Stimulated activated naive CD8-positive, alpha-beta T cell treated with anti-CD3 and anti-CD28 coated beads, Interleukin-15, Interleukin-2, amounts not matched to agents 100 ng/mL and 50 ng/mL, for 24 hours (primary cell): ENCODE data around the gene SQSTM1.

Source experiments
- H3K27ac Mint-ChIP-seq: one replicate; pipeline ENCODE4 v1.8.0; 2021; ENCODE audit warnings: mild to moderate bottlenecking, mixed read lengths
- H3K27me3 Mint-ChIP-seq: one replicate; pipeline ENCODE4 v1.8.0; 2021; ENCODE audit warnings: mixed read lengths
- H3K36me3 Mint-ChIP-seq: one replicate; pipeline ENCODE4 v1.8.0; 2021; ENCODE audit warnings: low read depth, mixed read lengths
- H3K4me1 Mint-ChIP-seq: one replicate; pipeline ENCODE4 v1.8.0; 2021; ENCODE audit warnings: low read depth, mixed read lengths
- H3K4me3 Mint-ChIP-seq: one replicate; pipeline ENCODE4 v1.8.0; 2021; ENCODE audit warnings: mild to moderate bottlenecking, mixed read lengths
- H3K9me3 Mint-ChIP-seq: one replicate; pipeline ENCODE4 v1.8.0; 2021; ENCODE audit warnings: mixed read lengths

SQSTM1 gene

DNA sequence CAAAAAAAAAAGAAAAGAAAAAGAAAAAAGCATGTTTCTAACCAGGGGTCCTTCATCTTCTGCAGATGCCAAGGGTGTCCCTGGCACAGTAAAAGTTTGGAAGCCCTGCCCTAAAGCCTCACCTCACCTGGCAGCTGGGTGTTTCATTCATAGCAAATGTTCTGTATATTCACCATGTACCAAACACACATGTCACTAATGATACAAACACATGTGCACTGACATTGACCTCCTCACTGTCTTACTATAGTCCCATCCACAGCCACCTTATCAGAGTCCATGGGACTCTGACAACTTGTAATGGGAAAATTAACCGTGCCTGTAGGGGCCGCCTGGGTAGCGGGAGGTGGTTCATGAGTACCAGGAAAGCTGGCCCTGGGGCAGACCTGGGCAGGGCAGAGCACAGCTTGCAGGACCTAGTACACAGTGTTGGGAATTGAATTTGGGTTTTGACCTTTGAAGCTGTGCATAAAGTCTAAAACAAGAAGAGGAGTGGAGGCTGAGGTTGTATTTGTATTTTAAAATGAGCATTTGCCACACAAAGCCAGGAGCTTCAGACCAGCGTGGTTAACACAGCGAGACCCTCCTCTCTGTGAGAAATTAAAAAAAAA, 7.6 kb upstream of the SQSTM1 start:
- H3K4me1 Mint-ChIP-seq = peaks cover 10% of the 10 kb centered on the region
- no peak overlapping the region for H3K27ac Mint-ChIP-seq
- H3K36me3 Mint-ChIP-seq = peaks cover 15% of the 10 kb centered on the region

DNA sequence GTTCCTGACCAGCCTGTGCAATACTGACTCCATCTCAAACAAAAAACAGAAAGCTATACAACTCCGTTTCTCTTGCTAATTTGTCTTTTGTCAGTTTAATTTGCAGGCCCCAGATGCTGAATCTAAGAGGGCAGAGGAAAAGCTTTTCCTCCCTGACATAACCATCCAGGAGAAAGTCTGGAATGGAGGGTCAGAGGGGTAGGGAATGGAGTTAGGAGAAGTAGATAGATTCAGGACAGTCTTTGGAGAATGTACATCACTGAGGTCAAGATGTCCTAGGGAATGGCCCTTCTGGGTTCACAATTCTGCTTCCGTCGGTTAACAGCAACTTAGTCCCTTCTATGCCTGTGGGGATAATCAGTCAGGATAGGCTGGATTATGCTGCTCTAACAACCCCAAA, 6.6 kb upstream of the SQSTM1 start:
- Mint-ChIP-seq H3K27me3 (no peaks in the 10 kb centered on the region), H3K4me3 (no peak overlapping the region), H3K36me3 (peaks cover 15% of the 10 kb centered on the region), H3K9me3 (no peaks in the 10 kb centered on the region), H3K27ac (no peak overlapping the region), H3K4me1 (peaks cover 17% of the 10 kb centered on the region)

More for the DNA sequence above, 7.6 kb upstream of the SQSTM1 start:
- Mint-ChIP-seq H3K9me3 (no peaks in the 10 kb centered on the region), H3K4me3 (no peak overlapping the region), H3K27me3 (no peaks in the 10 kb centered on the region)

DNA sequence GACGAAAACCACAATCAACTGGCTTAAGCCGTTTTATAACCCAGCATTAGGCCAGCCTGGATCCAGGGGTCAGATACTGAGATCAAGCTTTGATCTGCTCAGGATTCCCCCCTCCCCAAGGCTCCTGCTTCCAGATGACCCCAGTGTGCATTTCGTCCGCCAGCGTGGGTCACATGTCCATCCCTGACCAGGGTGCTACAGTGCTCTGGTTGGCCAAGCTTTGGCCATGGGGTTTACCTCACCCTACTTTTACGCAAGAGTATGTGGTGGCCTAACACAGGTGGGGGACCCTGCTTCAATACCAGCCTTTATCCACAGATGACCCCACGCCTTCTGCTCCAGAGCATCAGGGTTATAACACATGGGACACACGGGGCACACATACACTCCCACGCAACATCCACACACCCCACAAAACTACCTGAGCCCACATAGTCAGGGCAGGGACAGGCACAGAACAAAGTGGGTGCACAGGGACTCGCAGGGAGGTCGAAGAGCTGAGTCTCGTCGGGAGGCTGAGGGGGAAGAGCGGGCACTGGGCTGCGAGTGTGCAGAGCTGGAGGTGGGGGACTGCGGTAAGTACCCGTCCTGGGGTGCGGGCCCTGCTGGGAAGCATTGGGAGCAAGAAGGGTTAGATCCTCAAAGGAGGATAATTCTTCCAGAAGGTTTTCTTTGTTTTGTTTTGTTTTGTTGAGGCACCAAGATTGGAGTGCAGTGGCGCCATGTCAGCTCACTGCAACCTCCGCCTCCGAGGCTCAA, 5.0 kb upstream of the SQSTM1 start:
- Mint-ChIP-seq H3K27ac (no peak overlapping the region), H3K4me1 (peaks cover 29% of the 10 kb centered on the region), H3K36me3 (peaks cover 15% of the 10 kb centered on the region), H3K4me3 (peak overlapping the region; percentile 44), H3K9me3 (no peaks in the 10 kb centered on the region), H3K27me3 (no peaks in the 10 kb centered on the region)

DNA sequence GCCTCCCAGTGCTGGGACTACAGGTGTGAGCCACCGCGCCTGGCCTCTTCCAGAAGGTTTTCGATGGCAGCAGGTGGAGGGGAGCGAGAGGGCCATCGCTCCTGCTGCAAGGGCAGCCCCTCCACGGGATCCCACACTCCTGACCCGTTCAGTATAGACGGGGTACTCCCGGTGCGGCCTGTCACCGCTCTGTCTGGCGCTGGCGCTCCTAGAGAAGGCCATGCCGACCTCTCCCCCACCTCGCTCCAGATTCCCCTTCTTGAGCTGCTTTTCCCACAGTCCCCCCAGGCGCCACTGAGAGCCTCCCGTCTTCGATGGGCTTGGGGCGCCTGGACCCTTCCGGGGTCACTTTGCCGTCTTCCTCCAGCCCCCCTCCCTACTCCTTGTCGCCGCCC, 4.3 kb upstream of the SQSTM1 start:
- H3K36me3 Mint-ChIP-seq = peaks cover 15% of the 10 kb centered on the region
- no peak overlapping the region for H3K27ac Mint-ChIP-seq
- H3K27me3 Mint-ChIP-seq = no peaks in the 10 kb centered on the region
- no peak overlapping the region for H3K4me3 Mint-ChIP-seq
- peaks cover 29% of the 10 kb centered on the region for H3K4me1 Mint-ChIP-seq
- H3K9me3 Mint-ChIP-seq = no peaks in the 10 kb centered on the region

DNA sequence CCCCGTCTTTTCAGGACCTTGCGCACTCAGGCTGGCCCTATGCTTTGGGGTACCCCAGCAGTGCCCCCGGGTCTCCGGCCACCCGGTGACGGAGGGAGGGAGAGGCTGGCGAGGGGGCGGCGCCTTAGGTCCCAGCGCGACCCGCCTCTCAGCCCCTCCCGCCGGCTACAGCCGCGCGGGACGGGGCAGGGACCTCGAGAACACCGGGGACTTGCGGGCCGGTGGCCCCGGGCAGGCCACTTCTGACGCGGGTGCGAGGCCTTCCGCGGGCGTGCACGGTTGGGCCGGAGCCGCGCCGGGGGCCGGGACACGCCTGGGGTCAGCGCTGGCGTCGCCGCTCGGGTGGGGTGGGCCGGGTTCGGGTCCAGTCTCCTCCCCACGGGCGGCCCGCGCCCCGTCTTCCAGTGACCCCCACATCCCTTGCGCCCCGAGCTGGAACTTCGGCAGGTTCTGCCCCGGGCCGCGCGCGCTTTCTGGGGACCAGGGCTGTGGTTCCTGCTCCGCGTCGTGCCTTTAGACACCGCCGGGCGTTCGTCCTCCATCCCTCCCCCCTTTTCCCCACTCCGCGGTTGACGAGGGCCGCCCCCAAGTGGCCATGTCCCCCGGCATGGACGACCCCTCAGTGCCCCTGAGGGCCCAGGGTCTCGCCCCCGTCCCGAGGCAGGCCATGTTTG, 3.8 kb upstream of the SQSTM1 start:
- Mint-ChIP-seq H3K27ac (no peak overlapping the region), H3K4me1 (peaks cover 34% of the 10 kb centered on the region), H3K9me3 (no peaks in the 10 kb centered on the region), H3K4me3 (no peak overlapping the region), H3K27me3 (no peaks in the 10 kb centered on the region), H3K36me3 (peaks cover 15% of the 10 kb centered on the region)

DNA sequence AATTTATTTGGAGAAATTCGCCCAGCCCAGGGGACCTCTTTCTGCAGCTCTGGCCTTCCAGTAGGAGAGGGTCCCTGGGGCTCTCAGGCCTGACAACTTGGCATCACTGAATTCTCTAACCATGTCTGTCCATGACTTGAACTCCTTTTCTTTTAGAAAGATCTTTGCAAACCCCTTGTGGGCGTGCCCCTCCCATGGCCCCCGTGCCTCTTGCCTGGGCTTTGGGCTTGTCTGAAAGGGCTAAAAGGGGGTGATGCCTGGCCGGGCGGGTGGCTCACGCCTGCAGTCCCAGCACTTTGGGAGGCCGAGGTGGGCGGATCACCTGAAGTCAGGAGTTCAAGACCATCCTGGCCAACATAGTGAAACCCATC, 3.2 kb upstream of the SQSTM1 start:
- Mint-ChIP-seq H3K27ac (no peak overlapping the region), H3K36me3 (peaks cover 15% of the 10 kb centered on the region), H3K27me3 (no peaks in the 10 kb centered on the region), H3K4me3 (no peak overlapping the region), H3K4me1 (peaks cover 40% of the 10 kb centered on the region), H3K9me3 (no peaks in the 10 kb centered on the region)

DNA sequence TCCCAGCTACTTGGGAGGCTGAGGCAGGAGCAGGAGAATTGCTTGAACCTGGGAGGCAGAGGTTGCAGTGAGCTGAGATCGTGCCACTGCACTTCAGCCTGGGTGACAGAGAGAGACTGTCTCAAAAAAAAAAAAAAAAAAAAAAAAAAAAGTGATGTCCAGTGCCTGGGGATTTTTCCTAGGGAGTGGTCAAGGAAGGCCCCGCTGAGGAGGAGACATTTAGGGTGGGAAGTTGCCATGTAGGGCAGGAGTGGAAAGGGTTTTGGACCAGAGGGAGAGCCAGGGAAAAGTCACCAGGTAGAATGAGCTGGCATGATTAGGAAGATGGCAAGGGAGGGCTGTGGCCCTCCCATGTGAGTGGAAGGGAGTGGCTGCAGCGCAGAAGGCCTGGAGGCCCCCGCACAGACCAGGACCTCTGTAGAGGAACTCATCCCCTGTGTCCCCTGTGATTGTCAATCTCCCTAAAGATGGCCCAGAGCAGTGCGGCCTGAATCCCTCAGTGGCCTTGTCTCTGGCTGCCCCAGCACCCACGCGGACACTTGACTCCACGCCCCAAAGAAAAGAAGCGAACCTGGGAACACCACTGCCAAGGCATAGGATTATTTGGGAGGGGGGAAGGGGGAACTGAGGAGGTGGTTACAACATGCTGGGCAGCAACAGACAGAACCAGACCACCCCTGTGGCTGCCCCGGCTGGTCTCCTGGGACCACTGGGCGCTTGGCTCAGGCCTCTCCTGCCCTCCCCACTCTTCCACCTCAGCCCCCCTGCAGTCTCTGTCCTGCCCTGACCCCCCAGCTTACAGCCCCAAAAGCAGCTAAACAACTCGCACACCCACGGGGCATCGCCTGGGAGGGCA, 2.6 kb upstream of the SQSTM1 start:
- H3K4me3 Mint-ChIP-seq = peak overlapping the region; percentile 71
- peaks cover 46% of the 10 kb centered on the region for H3K4me1 Mint-ChIP-seq

DNA sequence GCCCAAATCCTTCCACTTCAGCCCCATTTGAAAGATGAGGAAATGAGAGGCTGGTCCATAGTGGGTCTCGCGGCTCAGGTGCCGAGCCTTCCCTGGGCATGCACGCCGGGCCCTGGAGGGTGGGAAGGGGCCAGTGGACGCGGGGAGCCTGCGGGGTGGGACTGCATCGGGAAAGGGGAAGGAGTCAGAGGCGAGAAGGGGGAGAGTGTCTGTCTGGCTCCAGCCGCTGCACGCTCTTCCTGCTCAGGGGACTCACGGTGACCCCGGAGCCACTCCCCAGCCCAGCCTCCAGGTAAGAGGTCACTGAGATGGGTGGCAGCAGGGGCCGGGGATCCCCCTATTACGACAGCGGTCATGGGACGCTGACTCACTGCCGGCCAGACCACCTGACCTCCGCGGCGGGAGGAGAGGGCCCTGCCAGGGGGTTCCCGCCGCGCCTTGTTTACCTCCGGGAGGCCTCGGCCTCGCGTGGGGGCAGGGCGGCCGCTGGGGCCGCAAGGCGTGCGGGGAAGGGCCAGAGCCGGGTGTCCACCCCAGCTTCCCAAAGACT, 1.9 kb upstream of the SQSTM1 start:
- Mint-ChIP-seq H3K27ac (peak overlapping the region; percentile 84), H3K9me3 (no peaks in the 10 kb centered on the region), H3K4me1 (peaks cover 51% of the 10 kb centered on the region), H3K36me3 (peaks cover 12% of the 10 kb centered on the region), H3K27me3 (no peaks in the 10 kb centered on the region), H3K4me3 (peak overlapping the region; percentile 71)

More for the DNA sequence above, 2.6 kb upstream of the SQSTM1 start:
- Mint-ChIP-seq H3K27me3 (no peaks in the 10 kb centered on the region), H3K27ac (peak overlapping the region; percentile 84), H3K9me3 (no peaks in the 10 kb centered on the region), H3K36me3 (peaks cover 13% of the 10 kb centered on the region)

DNA sequence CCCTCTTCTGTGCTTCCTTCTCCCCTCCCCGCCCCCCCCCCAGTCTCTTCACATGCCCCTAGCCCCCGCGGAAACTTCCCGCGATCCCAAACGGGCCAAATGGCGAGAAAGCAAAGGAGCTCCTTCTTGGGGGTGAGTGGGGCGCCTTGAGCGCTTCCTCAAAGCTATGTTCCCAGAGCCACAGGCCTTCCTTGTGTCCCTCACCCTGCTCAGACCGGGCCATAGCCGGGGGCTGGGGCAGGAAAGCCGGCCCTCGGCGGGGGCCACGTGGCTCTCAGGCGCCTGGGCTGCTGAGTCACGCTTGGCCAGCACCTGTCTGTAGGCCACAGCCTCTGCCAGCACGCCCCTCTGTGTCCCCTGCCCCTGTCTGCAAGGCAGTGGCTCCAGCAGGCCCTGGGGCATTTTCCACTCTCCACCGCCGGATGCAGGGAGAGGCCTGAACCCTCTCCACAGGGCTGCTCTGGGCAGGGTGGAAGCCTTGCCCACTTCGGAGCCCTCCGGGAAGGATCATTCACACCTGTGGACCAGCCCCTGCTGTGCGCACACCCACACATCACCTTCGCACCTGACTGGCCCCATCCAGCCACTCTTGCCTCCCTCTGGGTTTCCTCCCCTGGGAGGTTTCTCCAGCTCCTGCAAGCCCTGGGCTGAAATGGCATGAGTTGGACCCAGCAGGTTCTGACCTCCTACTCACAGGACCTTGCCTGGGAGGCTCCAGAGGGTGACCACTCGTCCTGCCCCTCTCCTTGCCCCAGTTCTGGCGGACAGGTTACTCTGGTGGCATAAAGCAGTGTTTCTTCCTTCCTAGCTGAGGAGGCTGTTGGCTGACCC, 1.2 kb upstream of the SQSTM1 start:
- Mint-ChIP-seq H3K4me3 (peak overlapping the region; percentile 71), H3K36me3 (peaks cover 10% of the 10 kb centered on the region), H3K27ac (peak overlapping the region; percentile 90), H3K4me1 (peaks cover 53% of the 10 kb centered on the region), H3K9me3 (no peaks in the 10 kb centered on the region), H3K27me3 (no peaks in the 10 kb centered on the region)

DNA sequence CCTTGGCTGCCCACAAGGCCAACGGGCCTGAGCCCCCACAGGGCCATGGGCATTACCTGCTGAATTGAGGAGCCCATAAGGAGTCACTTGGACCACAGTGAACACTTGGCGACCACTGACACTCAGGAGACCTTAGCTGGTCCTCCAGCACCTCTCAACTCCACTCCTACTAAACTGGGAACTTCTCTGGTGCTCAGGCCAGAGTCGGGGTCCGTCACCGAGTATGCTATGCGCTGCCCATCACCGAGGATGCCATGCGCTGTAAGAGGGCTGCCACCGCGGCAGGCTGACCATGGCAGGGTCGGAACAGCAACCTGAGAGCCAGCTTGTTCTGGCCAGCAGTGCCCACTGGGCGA, 600 bp upstream of the SQSTM1 start:
- H3K36me3 Mint-ChIP-seq = peaks cover 16% of the 10 kb centered on the region
- peaks cover 59% of the 10 kb centered on the region for H3K4me1 Mint-ChIP-seq
- H3K9me3 Mint-ChIP-seq = no peaks in the 10 kb centered on the region

DNA sequence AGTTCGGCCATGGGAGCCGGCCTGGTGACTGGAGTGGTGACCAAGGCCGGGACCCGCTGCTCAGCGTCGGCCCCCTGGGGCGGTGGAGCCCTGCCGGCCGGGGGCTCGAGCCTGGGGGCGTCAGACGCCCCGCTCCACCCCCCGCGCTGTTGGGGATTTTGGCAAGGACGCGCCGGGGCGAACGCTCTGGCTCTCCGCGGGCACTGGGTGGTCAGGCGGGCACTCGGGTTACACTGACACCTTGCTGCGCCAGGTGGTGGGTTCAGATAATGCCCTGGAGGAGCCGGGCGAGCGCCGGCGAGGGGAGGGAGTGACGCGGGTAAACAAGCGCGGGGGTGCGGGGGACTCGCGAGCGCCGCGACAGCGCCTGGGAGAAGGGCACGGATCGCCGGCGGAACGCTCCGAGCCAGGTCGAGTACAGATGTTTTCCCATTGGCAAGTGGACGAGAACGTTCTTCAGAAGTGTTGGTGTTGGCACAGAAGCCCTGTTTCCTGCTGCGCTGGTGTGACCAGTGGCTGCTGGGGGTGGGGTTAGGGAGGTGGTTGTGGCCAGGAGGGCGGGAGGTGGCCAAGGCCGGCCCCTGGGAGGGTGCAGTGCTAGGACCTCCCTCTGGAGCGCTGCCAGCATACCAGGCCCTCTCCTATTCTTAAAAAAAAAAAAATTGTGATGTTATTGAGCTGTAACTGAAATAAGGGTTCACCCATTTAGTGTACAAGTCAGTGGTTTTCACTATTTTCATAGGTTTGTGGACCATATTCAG, 773 bp downstream of the SQSTM1 start:
- Mint-ChIP-seq H3K4me1 (peaks cover 61% of the 10 kb centered on the region), H3K27ac (peak overlapping the region; percentile 93), H3K9me3 (no peaks in the 10 kb centered on the region), H3K36me3 (peaks cover 26% of the 10 kb centered on the region), H3K27me3 (no peaks in the 10 kb centered on the region), H3K4me3 (peak overlapping the region; percentile 91)

More for the DNA sequence above, 600 bp upstream of the SQSTM1 start:
- Mint-ChIP-seq H3K4me3 (peak overlapping the region; percentile 71), H3K27ac (peak overlapping the region; percentile 90), H3K27me3 (no peaks in the 10 kb centered on the region)

DNA sequence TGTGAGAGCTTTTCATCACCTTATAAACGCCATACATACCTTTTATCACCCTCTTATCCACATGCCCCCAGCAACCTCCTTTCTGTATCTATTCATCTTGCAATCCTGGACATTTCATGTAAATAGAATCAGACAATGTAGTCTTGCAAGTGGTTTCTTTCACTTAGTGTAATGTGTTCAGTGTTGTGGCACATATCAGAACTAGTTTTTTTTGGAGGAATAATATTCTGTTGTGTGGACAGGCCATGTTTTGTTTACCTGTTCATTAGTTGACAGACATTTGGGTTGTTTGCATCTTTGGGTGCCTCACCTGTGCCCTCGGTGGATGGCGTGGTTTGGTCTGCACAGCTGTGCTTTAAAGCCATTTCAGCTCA, 1.3 kb downstream of the SQSTM1 start:
- H3K36me3 Mint-ChIP-seq = peaks cover 31% of the 10 kb centered on the region
- H3K27ac Mint-ChIP-seq = peak overlapping the region; percentile 93
- peak overlapping the region; percentile 91 for H3K4me3 Mint-ChIP-seq
- peaks cover 65% of the 10 kb centered on the region for H3K4me1 Mint-ChIP-seq
- H3K9me3 Mint-ChIP-seq = no peaks in the 10 kb centered on the region
- H3K27me3 Mint-ChIP-seq = no peaks in the 10 kb centered on the region

DNA sequence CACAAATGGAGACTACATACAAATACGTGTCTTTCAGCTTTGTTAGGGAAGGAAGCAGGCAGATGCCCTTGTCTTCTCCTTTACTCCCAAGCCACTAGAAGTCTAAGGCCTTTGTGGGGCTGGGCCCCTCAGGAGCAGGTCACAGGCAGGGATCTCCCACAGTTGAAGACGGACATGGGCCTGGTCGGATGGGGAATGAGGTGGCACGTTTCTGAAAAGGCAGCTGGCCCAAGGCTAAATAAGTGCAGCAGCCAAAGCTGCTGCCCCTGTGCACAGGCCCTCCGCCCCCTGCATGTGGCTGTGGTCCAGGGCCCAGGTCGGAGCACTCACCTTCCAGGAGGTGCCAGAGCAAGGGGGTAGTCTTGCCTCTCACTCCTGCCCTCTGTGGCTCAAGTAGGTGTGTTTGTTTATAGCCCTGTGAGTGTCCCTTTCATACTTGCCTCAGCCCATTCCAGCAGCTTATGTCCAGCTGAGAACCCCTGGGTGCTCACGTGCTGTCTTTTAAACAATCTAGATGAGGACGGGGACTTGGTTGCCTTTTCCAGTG, 1.8 kb downstream of the SQSTM1 start:
- peak overlapping the region; percentile 93 for H3K27ac Mint-ChIP-seq
- peaks cover 36% of the 10 kb centered on the region for H3K36me3 Mint-ChIP-seq
- peak overlapping the region; percentile 91 for H3K4me3 Mint-ChIP-seq
- no peaks in the 10 kb centered on the region for H3K27me3 Mint-ChIP-seq
- H3K4me1 Mint-ChIP-seq = peaks cover 67% of the 10 kb centered on the region
- H3K9me3 Mint-ChIP-seq = no peaks in the 10 kb centered on the region
